Keratinocyte (primary cell): Measurements from ENCODE around the gene MGLL.

ENCODE experiments used
- CTCF ChIP-seq, 3 experiments: IDR thresholded peaks in 1 of 3; conservative IDR thresholded peaks in 1 of 3; optimal IDR thresholded peaks in 1 of 3; 2 replicates in 2 of 3; 3 replicates in 1 of 3; pipeline versions ENCODE3 to v1.5.1; 2011; ENCODE audit warnings: low read length in 3 of 3, mild to moderate bottlenecking in 3 of 3, moderate library complexity in 2 of 3, control low read depth in 1 of 3, inconsistent platforms in 1 of 3; ENCODE audit not compliant: insufficient read depth in 2 of 3; ENCODE audit errors: extremely low read depth in 1 of 3
- EZH2 ChIP-seq: IDR thresholded peaks from one replicate; pipeline ENCODE4 v1.6.1; 2012; ENCODE audit warnings: inconsistent platforms, mild to moderate bottlenecking, low read length, moderate library complexity

- TF ChIP-seq CTCF (optimal IDR thresholded peaks at IDR 0.05 in 1 of 3, IDR thresholded peaks at IDR 0.05 in 1 of 3, conservative IDR thresholded peaks at IDR 0.05 in 1 of 3; ENCODE audit: extremely low read depth in 1 of 3, insufficient read depth in 2 of 3, low read length in 3 of 3), result no peak
- no peak for TF ChIP-seq EZH2
Measured at GRCh38 chr3:127723011-127723567, 99.2 kb downstream of the MGLL start.
